GM12878 (cell line): Measurements from ENCODE around the gene ATP6AP2. TPM values are rescaled to one million over a fixed set of nuclear protein-coding genes. Genes with fewer than 3 reads are reported as not detected.

ENCODE experiments used
- ATAC-seq: fragments of 200-7000 bp; cut with Tn5 transposase; 3 replicates; pipeline ENCODE4 v1.9.1; 2020; ENCODE audit warnings: mild to moderate bottlenecking, moderate library complexity
- BruUV-seq: library from RNA; stranded (reverse); fragments of 400-500 nt; replicated peaks from 2 replicates; lab custom pipeline; 2021; lab: Mats Ljungman, UMichigan
- CTCF ChIA-PET: fragments of 300-600 bp; sonication (Branson Sonifier 250); formaldehyde crosslinking; extraction: SDS; loops from one replicate; lab custom pipeline; 2021; ENCODE audit warnings: inconsistent platforms; lab: Yijun Ruan, JAX
- POLR2A ChIA-PET: fragments of 350-600 bp; formaldehyde crosslinking; extraction: SDS; loops from one replicate; lab custom pipeline; 2021; ENCODE audit warnings: inconsistent platforms; lab: Charles Lee
- RAD21 ChIA-PET: fragments of 300-600 bp; sonication (Branson Sonifier 250); formaldehyde crosslinking; loops from one replicate; lab custom pipeline; 2023; ENCODE audit warnings: antibody characterized with exemption; ENCODE audit not compliant: unreplicated experiment; lab: Charles Lee
- SMC1A ChIA-PET: fragments of 300-600 bp; sonication (Branson Sonifier 250); formaldehyde crosslinking; loops from one replicate; lab custom pipeline; 2023; ENCODE audit not compliant: unreplicated experiment, uncharacterized antibody; lab: Charles Lee
- DNase-seq: peaks from one replicate; pipeline ENCODE4 v3.0.0-alpha.2; 2011; ENCODE audit warnings: low read depth, low spot score
- FAIRE-seq: peaks from 3 replicates; lab custom pipeline; 2011; peaks lifted over from hg19 to GRCh38; lab: Jason Lieb, UNC
- H2AFZ ChIP-seq: 2 replicates; pipeline ENCODE4 v1.6.0; 2011; ENCODE audit warnings: low read depth, low read length, control low read depth; ENCODE audit not compliant: control insufficient read depth
- H3K27ac ChIP-seq: 2 replicates; pipeline ENCODE4 v1.5.1; 2011; ENCODE audit warnings: control low read depth; ENCODE audit not compliant: control insufficient read depth, insufficient read depth
- H3K27me3 ChIP-seq, 2 experiments: replicated peaks in 1 of 2; 2 replicates each; pipeline versions ENCODE4 v1.6.0 to v1.6.1; 2011; ENCODE audit warnings: low read length in 1 of 2; ENCODE audit not compliant: control insufficient read depth in 2 of 2, insufficient read depth in 2 of 2
- H3K36me3 ChIP-seq, 2 experiments: 2 replicates each; pipeline ENCODE4 v1.5.1; 2011; ENCODE audit warnings: low read length in 1 of 2; ENCODE audit not compliant: control insufficient read depth in 2 of 2, insufficient read depth in 2 of 2
- H3K4me1 ChIP-seq: 2 replicates; pipeline ENCODE4 v1.6.1; 2011; ENCODE audit warnings: mild to moderate bottlenecking, low read length, moderate library complexity, mixed read lengths; ENCODE audit not compliant: control insufficient read depth, insufficient read depth
- H3K4me2 ChIP-seq: 2 replicates; pipeline ENCODE4 v1.6.0; 2011; ENCODE audit warnings: control low read depth; ENCODE audit not compliant: control insufficient read depth, insufficient read depth
- H3K4me3 ChIP-seq: fragments of 200-600 bp; sonication (generic); 2 replicates; pipeline ENCODE4 v1.5.1; 2016
- H3K79me2 ChIP-seq: 2 replicates; pipeline ENCODE4 v1.6.0; 2011; ENCODE audit warnings: low read length; ENCODE audit not compliant: control insufficient read depth, insufficient read depth
- H3K9ac ChIP-seq: 2 replicates; pipeline ENCODE4 v1.8.0; 2011; ENCODE audit warnings: low read length, control low read depth, mixed read lengths; ENCODE audit not compliant: control insufficient read depth, insufficient read depth
- H3K9me3 ChIP-seq: replicated peaks from 3 replicates; pipeline ENCODE4 v1.5.1; 2011; ENCODE audit warnings: mild to moderate bottlenecking, low read length; ENCODE audit not compliant: control insufficient read depth, insufficient read depth
- H4K20me1 ChIP-seq: 2 replicates; pipeline ENCODE4 v1.6.0; 2011; ENCODE audit not compliant: control insufficient read depth, insufficient read depth
- ATF2 ChIP-seq: IDR thresholded peaks from 2 replicates; pipeline ENCODE4 v1.6.1; 2012; ENCODE audit warnings: low read length, inconsistent platforms
- BMI1 ChIP-seq: fragments of 450-650 bp; IDR thresholded peaks from 2 replicates; pipeline ENCODE4 v1.6.1; 2016; ENCODE audit warnings: mild to moderate bottlenecking, moderate library complexity, borderline replicate concordance
- CEBPB ChIP-seq, 2 experiments: fragments of 150-350 bp in 1 of 2; IDR thresholded peaks; 2 replicates each; pipeline ENCODE4 v1.6.1; 2012 to 2014; ENCODE audit warnings: low read depth in 2 of 2, low read length in 2 of 2, borderline replicate concordance in 1 of 2, inconsistent platforms in 1 of 2
- EED ChIP-seq: sonication (generic); IDR thresholded peaks from 2 replicates; pipeline ENCODE4 v1.6.1; 2016; ENCODE audit warnings: antibody characterized with exemption, low read depth
- HDAC2 ChIP-seq: fragments of 200-600 bp; sonication (generic); IDR thresholded peaks from 2 replicates; pipeline ENCODE4 v1.6.1; 2017
- HDGF ChIP-seq: fragments of 450-650 bp; IDR thresholded peaks from 2 replicates; pipeline ENCODE4 v1.6.1; 2016; ENCODE audit warnings: antibody characterized with exemption
- JUNB ChIP-seq: IDR thresholded peaks from 2 replicates; pipeline ENCODE4 v1.6.1; 2016; ENCODE audit warnings: antibody characterized with exemption, mild to moderate bottlenecking
- JUND ChIP-seq: IDR thresholded peaks from 2 replicates; pipeline ENCODE4 v1.6.1; 2012; ENCODE audit warnings: low read depth, mild to moderate bottlenecking, low read length, improper control_type of control experiment, moderate library complexity
- MEF2B ChIP-seq: fragments of 450-650 bp; IDR thresholded peaks from 2 replicates; pipeline ENCODE4 v1.6.1; 2018; ENCODE audit warnings: mild to moderate bottlenecking, moderate library complexity; ENCODE audit not compliant: partially characterized antibody, poor library complexity, severe bottlenecking
- MTA2 ChIP-seq: fragments of 450-650 bp; IDR thresholded peaks from 2 replicates; pipeline ENCODE4 v1.6.1; 2016; ENCODE audit warnings: low read depth, mild to moderate bottlenecking, moderate library complexity
- MXI1 ChIP-seq: fragments of 150-350 bp; IDR thresholded peaks from 2 replicates; pipeline ENCODE4 v1.6.1; 2011; ENCODE audit warnings: low read depth, mild to moderate bottlenecking, inconsistent platforms, low read length, improper control_type of control experiment
- NFIC ChIP-seq: IDR thresholded peaks from 2 replicates; pipeline ENCODE4 v1.6.1; 2012; ENCODE audit warnings: low read depth, mild to moderate bottlenecking, inconsistent platforms, low read length, moderate library complexity
- NKRF ChIP-seq: fragments of 450-650 bp; conservative IDR thresholded peaks from 2 replicates; pipeline ENCODE4 v1.6.1; 2017; ENCODE audit warnings: mild to moderate bottlenecking, moderate library complexity
- POLR2A ChIP-seq: IDR thresholded peaks from 2 replicates; pipeline ENCODE4 v1.6.1; 2011; ENCODE audit warnings: low read depth, mild to moderate bottlenecking, low read length
- SKIL ChIP-seq: fragments of 450-650 bp; IDR thresholded peaks from 2 replicates; pipeline ENCODE4 v1.6.1; 2017; ENCODE audit warnings: mild to moderate bottlenecking, low read depth, inconsistent platforms; ENCODE audit not compliant: poor library complexity, severe bottlenecking
- SMAD1 ChIP-seq: fragments of 450-650 bp; IDR thresholded peaks from 2 replicates; pipeline ENCODE4 v1.6.1; 2018; ENCODE audit warnings: mild to moderate bottlenecking, low read depth; ENCODE audit not compliant: partially characterized antibody
- SPI1 ChIP-seq: IDR thresholded peaks from 2 replicates; pipeline ENCODE4 v1.6.1; 2011; ENCODE audit warnings: low read depth, mild to moderate bottlenecking, low read length, moderate library complexity, borderline replicate concordance; ENCODE audit not compliant: insufficient read depth
- TAF1 ChIP-seq: IDR thresholded peaks from 2 replicates; pipeline ENCODE4 v1.6.1; 2011; ENCODE audit warnings: mild to moderate bottlenecking, low read depth, low read length, borderline replicate concordance
- TBL1XR1 ChIP-seq: IDR thresholded peaks from 2 replicates; pipeline ENCODE4 v1.6.1; 2012; ENCODE audit warnings: low read depth, low read length, improper control_type of control experiment
- WGBS: methylation state at CpG from one replicate; pipeline ENCODE4 v1.1.6; 2016; ENCODE audit warnings: low lambda C conversion rate; ENCODE audit not compliant: insufficient replicate concordance, insufficient coverage; ENCODE audit errors: missing lambda C conversion rate; 5-methylcytosine and 5-hydroxymethylcytosine counted together
- in situ Hi-C: fragments of 300-500 bp; cut with MboI; formaldehyde crosslinking; loops from 9 replicates; pipeline ENCODE4 v1.14.3; 2018; ENCODE audit warnings: mixed read lengths
- intact Hi-C: fragments of 100-400 bp; cut with micrococcal nuclease; formaldehyde crosslinking; loops from one replicate; pipeline ENCODE4 v1.14.2; 2022; ENCODE audit not compliant: unreplicated experiment
- polyA plus RNA-seq, 11 experiments: library from polyadenylated mRNA; depleted of rRNA in 4 of 11; unstranded in 6 of 11; stranded (reverse) in 5 of 11; fragments of >200 nt; fragmentation: Nextera tagmentation in 4 of 11; fragmentation: Illumina TruSeq in 1 of 11; extraction: Ambion mirVana in 4 of 11; extraction: Trizol in 1 of 11; gene quantifications; 1 replicate in 1 of 11; 2 replicates in 10 of 11; pipeline versions ENCODE4 v1.2.1 to v1.2.3, GENCODE V29; 2011 to 2016; ENCODE audit warnings: inconsistent platforms in 2 of 11, missing spikeins in 2 of 11, low read depth in 1 of 11
- total RNA-seq, 4 experiments: library from RNA; depleted of rRNA in 3 of 4; stranded (reverse); fragments of >200 nt in 3 of 4; fragmentation: Illumina TruSeq in 1 of 4; extraction: Trizol in 1 of 4; gene quantifications; 2 replicates each; pipeline versions ENCODE4 v1.2.1 to v1.2.3, GENCODE V29; 2013 to 2021

The ATP6AP2 gene
- total and polyA plus RNA-seq, 10 of the 15 experiments (the other 5 are each of a cell fraction or from before 2014, with no cell fraction given): 36.3 to 141 (median 56.0) TPM

- peaks cover 49% of the 10 kb centered on the region for H3K79me2 ChIP-seq
- SMC1A ChIA-PET: interaction anchor here (1.8 to 2.0 kb wide), 2 partner anchors 8 to 101 kb away, joined by 4 to 9 read pairs; no protein-coding TSS in a partner anchor
- peak; percentile 56 for TF ChIP-seq SKIL
- TF ChIP-seq JUNB: peak; percentile 86
- peak; percentile 61; the same call in 1 of the 2 replicates for TF ChIP-seq SPI1
- peak; percentile 77 for TF ChIP-seq MEF2B
- peak; percentile 78 for TF ChIP-seq MTA2
- peak; percentile 40; the same call in 1 of the 2 replicates for TF ChIP-seq POLR2A
- peak; percentile 68; the same call in 1 of the 2 replicates for TF ChIP-seq JUND
- TF ChIP-seq EED: peak; percentile 91
- TF ChIP-seq SMAD1: no peak
- TF ChIP-seq TBL1XR1: no peak
- TF ChIP-seq CEBPB (IDR thresholded peaks at IDR 0.05; ENCODE audit: borderline replicate concordance in 1 of 2, low read depth in 2 of 2, low read length in 2 of 2): no peak
- TF ChIP-seq HDAC2: no peak
- 0 out of 2 replicates have a peak, but pooled peaks have one; percentile 18 for TF ChIP-seq NKRF
- peak; percentile 57; the same call in 1 of the 2 replicates for TF ChIP-seq ATF2
- TF ChIP-seq NFIC: peak; percentile 72; the same call in 1 of the 2 replicates
- peak; percentile 78 for TF ChIP-seq TAF1
- peak; percentile 93 for TF ChIP-seq HDGF
- no peak for TF ChIP-seq MXI1
- TF ChIP-seq BMI1: peak; percentile 19; the same call in 1 of the 2 replicates
Observed at GRCh38 chrX:40644821-40645358, 64.1 kb downstream of the ATP6AP2 start.

More at GRCh38 chrX:40644821-40645358, 64.1 kb downstream of the ATP6AP2 start:
- peak overlapping the region; percentile 56 for H2AFZ ChIP-seq
- RAD21 ChIA-PET: interaction anchor here (0.6 to 1.2 kb wide), 2 partner anchors 75 to 536 kb away, joined by 3 read pairs; no protein-coding TSS in a partner anchor
- H3K36me3 ChIP-seq: peaks cover 0 to 7% of the 10 kb centered on the region in 2 experiments; a peak in 2 of 4 replicates
- no peaks in the 10 kb centered on the region for H3K27me3 ChIP-seq
- DNase-seq (peak; percentile 68), FAIRE-seq (peak; percentile 94), ATAC-seq (peak; percentile 62)
- CTCF ChIA-PET: interaction anchor here (1.4 to 4.5 kb wide), 2 partner anchors 100 to 471 kb away, joined by 4 to 39 read pairs; no protein-coding TSS in a partner anchor
- no peaks in the 10 kb centered on the region for H3K9me3 ChIP-seq
- in situ Hi-C loops: loop anchor here (5.0 to 10.0 kb wide), 3 partner anchors 103 to 690 kb away; partner anchors contain the start of gene DDX3X
- H3K4me3 ChIP-seq: peak overlapping the region; percentile 47
- WGBS: 1% methylated on average over 4 of the region's 4 CpGs
- H3K4me1 ChIP-seq: no peaks in the 10 kb centered on the region
- BruUV-seq: TSS peak; percentile 82
- H3K9ac ChIP-seq: peak overlapping the region; percentile 56
- peaks cover 3% of the 10 kb centered on the region for H4K20me1 ChIP-seq
- intact Hi-C loops: loop anchor here (5.0 to 10.0 kb wide), 4 partner anchors 73 to 687 kb away; partner anchors contain the start of gene DDX3X
- peak overlapping the region; percentile 53 for H3K27ac ChIP-seq
- POLR2A ChIA-PET: no interaction called here
- H3K4me2 ChIP-seq: peak overlapping the region; percentile 82
